Measurements from ENCODE around the gene UBALD1. TPM values are rescaled to one million over a fixed set of nuclear protein-coding genes. Genes with fewer than 3 reads are reported as not detected.

Gene UBALD1
- total and polyA plus RNA-seq, 2 donors (not counting 3 experiments of a cell fraction or from before 2014, with no cell fraction given), result 24.8 to 41.6 TPM

DNA sequence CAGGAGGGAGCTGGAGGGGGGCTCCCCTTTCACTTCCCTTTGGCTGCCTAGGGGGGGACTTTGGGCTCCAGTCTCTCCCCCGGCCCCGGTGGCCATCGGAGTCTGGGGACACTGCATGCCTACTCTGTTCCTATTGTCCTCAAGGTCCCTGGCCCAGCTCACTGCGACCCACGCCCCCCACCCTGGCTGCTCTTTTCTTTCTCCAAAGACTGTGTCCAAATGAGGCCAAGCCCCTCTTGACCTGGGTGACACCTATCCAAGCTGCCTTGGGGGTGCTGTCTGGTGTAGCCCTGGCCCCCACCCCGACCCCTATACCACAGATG lies 12.9 kb downstream of the UBALD1 start:
- no peak overlapping the region for H2AFZ ChIP-seq (ENCODE audit: low read depth, low read length)
- no peaks in the 10 kb centered on the region for H3K36me3 ChIP-seq (ENCODE audit: control insufficient read depth in 2 of 2, extremely low read depth in 1 of 2, insufficient read depth in 2 of 2, low read length in 2 of 2)
- no peaks in the 10 kb centered on the region for H3K9me3 ChIP-seq (replicated peaks; ENCODE audit: control insufficient read depth, insufficient read depth, low read length)
- no peak overlapping the region for H3K4me3 ChIP-seq (replicated peaks in 1 of 3; ENCODE audit: insufficient read depth in 1 of 3, low read depth in 1 of 3, low read length in 3 of 3)
- TF ChIP-seq, protein P1, sequence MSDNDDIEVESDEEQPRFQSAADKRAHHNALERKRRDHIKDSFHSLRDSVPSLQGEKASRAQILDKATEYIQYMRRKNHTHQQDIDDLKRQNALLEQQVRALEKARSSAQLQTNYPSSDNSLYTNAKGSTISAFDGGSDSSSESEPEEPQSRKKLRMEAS (IDR thresholded peaks at IDR 0.05; ENCODE audit: insufficient read depth, insufficient read length), result no peak
- TF ChIP-seq FOS (IDR thresholded peaks at IDR 0.05; ENCODE audit: borderline replicate concordance, insufficient read depth, low read length) (no peak), EZH2 (IDR thresholded peaks at IDR 0.05; ENCODE audit: borderline replicate concordance, low read depth, low read length, severe bottlenecking) (no peak), JUN (IDR thresholded peaks at IDR 0.05; ENCODE audit: borderline replicate concordance, insufficient read depth, insufficient read length, low read depth) (no peak), MYC (IDR thresholded peaks at IDR 0.05; ENCODE audit: low read depth, low read length) (no peak), GATA2 (IDR thresholded peaks at IDR 0.05; ENCODE audit: insufficient read depth, insufficient read length, low read depth, low read length) (no peak), POLR2AphosphoS5 (IDR thresholded peaks at IDR 0.05; ENCODE audit: insufficient read depth, low read depth, low read length) (no peak)
- TF ChIP-seq, protein P2, sequence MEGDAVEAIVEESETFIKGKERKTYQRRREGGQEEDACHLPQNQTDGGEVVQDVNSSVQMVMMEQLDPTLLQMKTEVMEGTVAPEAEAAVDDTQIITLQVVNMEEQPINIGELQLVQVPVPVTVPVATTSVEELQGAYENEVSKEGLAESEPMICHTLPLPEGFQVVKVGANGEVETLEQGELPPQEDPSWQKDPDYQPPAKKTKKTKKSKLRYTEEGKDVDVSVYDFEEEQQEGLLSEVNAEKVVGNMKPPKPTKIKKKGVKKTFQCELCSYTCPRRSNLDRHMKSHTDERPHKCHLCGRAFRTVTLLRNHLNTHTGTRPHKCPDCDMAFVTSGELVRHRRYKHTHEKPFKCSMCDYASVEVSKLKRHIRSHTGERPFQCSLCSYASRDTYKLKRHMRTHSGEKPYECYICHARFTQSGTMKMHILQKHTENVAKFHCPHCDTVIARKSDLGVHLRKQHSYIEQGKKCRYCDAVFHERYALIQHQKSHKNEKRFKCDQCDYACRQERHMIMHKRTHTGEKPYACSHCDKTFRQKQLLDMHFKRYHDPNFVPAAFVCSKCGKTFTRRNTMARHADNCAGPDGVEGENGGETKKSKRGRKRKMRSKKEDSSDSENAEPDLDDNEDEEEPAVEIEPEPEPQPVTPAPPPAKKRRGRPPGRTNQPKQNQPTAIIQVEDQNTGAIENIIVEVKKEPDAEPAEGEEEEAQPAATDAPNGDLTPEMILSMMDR (IDR thresholded peaks at IDR 0.05; ENCODE audit: extremely low read depth in 1 of 2, insufficient read depth in 1 of 2, low read depth in 1 of 2, low read length in 2 of 2), result no peak
- ChIA-PET CTCF (no interaction called here), POLR2A (no interaction called here)
- no peaks in the 10 kb centered on the region for H3K4me1 ChIP-seq (ENCODE audit: control insufficient read depth, extremely low read depth, insufficient read depth, low read length)
- no peak overlapping the region for H3K9ac ChIP-seq (replicated peaks; ENCODE audit: extremely low read depth, insufficient read depth, low read length)
- H3K9me1 ChIP-seq (replicated peaks; ENCODE audit: control insufficient read depth, extremely low read depth, insufficient read depth, low read length), result no peaks in the 10 kb centered on the region
- intact Hi-C loops (cut with micrococcal nuclease), result no loop called here
- no peak for DNase-seq (ENCODE audit: low read depth, low spot score)
- no peaks in the 10 kb centered on the region for H4K20me1 ChIP-seq (replicated peaks; ENCODE audit: control insufficient read depth, extremely low read depth, insufficient read depth, low read length)
- no peak for FAIRE-seq
- no TSS peak for BruUV-seq (replicated peaks)
- H3K79me2 ChIP-seq (ENCODE audit: control insufficient read depth, insufficient read depth, low read length), result no peaks in the 10 kb centered on the region
- dilution Hi-C loops (cut with MboI; ENCODE audit: extremely low pct_ligation_motif_present, low sequenced_read_pairs), result no loop called here
- no peak overlapping the region for H3K27ac ChIP-seq (ENCODE audit: insufficient read depth, low read depth, low read length)
- H3K4me2 ChIP-seq (ENCODE audit: insufficient read depth, low read length), result no peak overlapping the region
- H3K27me3 ChIP-seq (ENCODE audit: control insufficient read depth in 2 of 2, insufficient read depth in 2 of 2, low read length in 2 of 2), result peaks cover 2 to 3% of the 10 kb centered on the region in 2 experiments
